HL-60/S4 treated with phorbol 12-myristate 13-acetate at 8.2 ng/mL for 4 days and 3 days (cell line): ENCODE data around the gene KLF6.

Experiments
- in situ Hi-C: fragments of 300-500 bp; cut with MboI; formaldehyde crosslinking; loops from 2 replicates; pipeline ENCODE4 v1.15.0; 2022; ENCODE audit warnings: low sequenced_read_pairs

KLF6 gene

GRCh38 chr10:3784510-3785250 is at the start of gene KLF6:
Gene KLF6, minus strand, starts transcription at chr10:3785209. Its CDS starts 195 bp downstream, at chr10:3785014.
- in situ Hi-C loops: loop anchor here (10.0 kb wide), 2 partner anchors 340 to 450 kb away; no protein-coding TSS in a partner anchor

DNA sequence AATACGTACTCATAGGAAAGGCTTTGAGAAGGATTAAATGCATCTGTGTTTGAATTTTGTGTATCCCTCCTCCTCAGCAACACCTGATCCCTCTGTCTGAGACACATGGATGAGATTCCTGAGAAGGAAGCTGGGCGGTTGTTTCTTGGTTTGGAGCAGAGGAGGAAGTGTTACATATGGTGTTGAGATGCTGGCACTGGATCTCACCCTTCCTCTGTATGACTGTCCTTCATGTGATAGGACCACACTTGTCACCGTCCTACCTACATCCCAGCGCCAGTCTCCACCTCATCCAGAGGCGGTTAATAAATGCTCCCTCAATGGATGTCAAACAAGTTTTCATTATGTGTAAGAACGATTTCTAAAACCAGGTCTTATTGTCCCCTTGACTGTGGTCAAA is 49.4 kb upstream of the KLF6 start:
- in situ Hi-C loops: no loop called here

- in situ Hi-C loops: no loop called here
These were observed 48.0 kb upstream of the KLF6 start for GRCh38 chr10:3833046-3833445.

DNA sequence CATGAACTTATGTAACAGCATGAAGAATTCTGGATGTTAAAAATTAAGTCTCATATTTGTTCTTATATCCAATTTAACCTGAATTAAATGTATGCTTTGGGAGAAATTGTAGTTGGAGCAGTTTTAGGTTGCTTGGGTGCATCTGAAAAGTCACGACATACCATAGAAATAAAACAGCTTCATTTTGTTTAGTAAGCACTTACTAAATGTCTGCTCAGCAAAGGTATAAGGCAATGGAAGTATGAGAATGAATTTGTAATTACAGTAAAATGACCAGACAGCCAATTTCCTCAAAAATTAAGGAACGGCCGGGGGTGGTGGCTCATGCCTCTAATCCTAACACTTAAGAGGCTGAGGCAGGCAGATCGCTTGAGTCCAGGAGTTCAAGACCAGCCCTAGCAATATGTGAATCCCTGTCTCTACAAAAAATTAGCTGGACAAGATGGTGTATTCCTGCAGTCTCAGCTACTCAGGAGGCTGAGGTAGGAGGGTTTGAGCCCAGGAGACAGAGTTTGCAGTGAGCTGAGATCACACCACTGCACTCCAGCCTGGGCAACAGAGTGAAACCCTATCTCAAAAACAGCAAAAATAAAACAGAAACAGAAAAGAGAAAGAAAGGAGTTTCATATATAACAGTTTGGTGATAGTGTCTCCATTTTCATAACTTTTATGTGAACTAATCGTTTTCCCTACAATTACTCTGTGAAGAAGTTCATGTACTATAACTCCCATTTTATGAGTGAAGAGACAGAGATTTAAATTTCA is 47.2 kb upstream of the KLF6 start:
- in situ Hi-C loops: no loop called here

DNA sequence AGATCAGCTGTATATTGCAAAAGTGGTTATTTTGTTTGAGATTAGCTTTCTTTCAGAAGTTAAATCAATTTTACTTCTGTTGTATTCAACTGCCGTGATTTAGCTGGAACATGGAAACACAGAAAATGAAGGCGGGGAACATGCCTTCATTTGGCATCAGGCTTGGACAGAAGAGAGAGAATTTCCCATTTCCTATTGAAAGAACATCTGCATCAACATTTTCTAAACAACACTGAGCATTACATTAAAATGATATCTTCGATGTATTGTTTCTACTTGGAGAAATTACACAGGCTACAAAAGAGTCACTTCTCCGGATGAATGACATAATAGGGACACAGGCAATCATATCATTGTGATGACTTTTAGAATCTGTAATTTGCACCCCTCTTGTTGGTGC is 46.6 kb upstream of the KLF6 start:
- in situ Hi-C loops: no loop called here

- in situ Hi-C loops: no loop called here
These were observed 45.9 kb upstream of the KLF6 start for GRCh38 chr10:3830946-3831345.

GRCh38 chr10:3829156-3830050 is 44.4 kb upstream of the KLF6 start:
- in situ Hi-C loops: no loop called here

DNA sequence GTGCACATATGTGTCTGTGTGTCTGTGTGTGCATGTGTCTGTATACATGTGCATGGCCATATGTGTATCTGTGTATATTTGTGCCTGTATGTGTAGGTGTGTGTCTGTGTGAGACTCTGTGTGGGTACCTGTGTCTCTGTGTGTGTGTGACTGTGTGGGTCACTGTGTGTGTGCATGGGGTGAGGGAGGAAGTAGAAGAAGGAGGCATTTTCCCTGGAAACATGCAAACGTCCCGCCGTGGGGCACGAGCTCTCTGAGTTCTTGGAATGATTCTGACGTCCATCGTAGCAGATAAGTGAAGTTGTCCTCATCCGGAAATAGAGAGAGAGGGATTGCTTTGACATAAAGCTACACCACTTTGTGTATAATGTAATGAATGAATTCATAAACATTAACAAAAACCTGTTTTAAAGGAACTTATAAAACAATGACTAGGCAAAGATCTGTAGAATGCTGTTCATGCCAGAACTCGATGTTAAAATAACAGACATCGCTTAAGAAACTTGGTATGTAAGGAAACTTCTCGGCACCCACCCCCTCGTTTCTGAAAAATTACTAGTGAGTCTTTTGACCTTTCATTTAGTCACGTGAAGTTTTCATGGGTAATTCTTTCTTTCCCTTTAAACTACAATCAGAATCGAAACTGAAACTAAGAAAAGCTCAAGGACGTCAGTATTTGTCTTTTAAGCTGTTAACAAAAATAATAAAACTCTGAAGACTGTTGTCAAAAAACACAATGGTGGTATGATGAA is 43.6 kb upstream of the KLF6 start:
- in situ Hi-C loops: no loop called here

DNA sequence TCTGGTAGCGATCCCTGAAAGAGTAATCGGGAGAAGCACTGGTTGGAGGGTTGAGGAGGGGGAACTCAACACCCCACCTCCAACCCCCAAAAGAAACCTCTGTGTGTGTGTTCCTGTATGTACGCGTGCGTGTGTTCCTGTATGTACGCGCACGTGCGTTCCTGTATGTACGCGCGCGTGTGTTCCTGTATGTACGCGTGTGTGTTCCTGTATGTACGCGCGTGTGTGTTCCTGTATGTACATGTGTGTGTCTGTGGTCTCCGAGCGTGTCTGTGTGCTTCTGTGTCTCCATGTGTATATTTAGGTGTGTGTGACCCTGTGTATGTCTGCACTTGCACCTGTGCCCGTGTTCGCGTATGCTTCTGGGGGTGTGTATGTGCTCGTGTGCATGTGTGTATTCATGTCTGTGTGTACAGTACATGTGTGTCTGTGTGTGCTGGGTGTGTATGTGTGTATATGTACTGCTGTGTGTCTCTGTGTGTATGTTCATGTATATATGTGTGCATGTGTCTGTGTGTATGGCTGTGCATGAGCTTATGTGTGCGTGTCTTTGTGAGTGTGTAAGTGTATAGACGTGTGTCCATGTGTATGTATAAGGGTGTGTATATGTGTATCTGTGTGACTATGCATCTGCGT is 42.9 kb upstream of the KLF6 start:
- in situ Hi-C loops: no loop called here

DNA sequence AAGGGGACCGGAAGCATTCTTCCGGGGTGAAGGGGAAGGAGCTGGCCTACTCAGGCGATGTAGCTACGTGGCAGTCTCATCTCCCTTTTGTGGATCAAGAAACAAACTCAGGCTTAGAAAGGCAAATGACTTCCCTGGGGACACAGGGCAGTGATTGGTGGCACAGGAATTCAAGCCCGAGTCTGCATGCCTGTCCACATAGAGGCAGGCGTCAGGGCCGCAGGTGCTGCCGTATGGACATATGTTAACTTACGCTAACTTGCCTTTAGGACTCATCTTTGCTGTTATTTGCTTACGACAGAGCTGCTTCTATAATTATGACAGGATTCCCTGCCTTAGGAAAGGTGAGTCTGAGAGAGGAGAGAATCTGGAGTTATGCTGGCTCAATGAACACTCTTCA is 42.3 kb upstream of the KLF6 start:
- in situ Hi-C loops: no loop called here

- in situ Hi-C loops: no loop called here
These were observed 40.9 kb upstream of the KLF6 start for GRCh38 chr10:3825862-3826351.

DNA sequence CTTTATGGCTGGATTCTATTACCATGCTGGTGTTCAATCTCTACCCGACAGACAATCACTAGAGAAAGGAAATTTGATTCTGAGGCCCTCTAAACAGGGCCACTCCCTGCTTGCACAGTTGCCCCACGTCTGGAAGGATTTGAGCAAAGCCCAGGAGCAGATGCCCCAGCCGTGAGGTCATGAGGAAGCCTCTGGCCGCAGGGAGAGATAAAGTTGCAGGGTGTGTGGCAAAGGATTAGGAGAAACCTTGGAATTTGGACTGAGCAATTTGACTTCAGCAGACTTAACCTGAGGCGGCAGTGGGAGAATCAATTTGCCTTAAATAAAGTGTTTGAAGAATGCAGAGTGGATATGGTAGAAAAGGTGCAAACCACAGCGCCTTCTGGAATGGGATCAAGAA is 40.2 kb upstream of the KLF6 start:
- in situ Hi-C loops: no loop called here

- in situ Hi-C loops: no loop called here
These were observed 37.7 kb upstream of the KLF6 start for GRCh38 chr10:3822541-3823330.

GRCh38 chr10:3820255-3820654 is 35.2 kb upstream of the KLF6 start:
- in situ Hi-C loops: no loop called here

DNA sequence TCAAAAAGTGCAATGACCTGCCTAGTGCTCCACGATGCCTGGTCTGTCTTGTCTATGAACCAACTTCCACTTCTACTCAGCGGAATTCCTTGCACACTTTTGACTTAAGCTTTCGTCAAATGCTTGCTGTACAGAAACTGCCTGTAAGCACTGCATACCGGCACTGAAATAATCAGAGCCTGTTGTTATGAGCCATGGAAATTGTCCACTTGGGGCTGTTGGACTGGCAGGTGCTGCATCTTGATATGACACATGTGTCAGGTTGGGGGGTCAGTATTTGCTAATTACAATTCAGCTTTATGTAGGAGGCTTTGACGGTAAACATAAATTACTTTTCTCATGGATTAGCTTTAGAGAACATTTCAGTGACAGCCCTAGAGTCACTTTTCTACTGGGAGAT is 32.0 kb upstream of the KLF6 start:
- in situ Hi-C loops: no loop called here

DNA sequence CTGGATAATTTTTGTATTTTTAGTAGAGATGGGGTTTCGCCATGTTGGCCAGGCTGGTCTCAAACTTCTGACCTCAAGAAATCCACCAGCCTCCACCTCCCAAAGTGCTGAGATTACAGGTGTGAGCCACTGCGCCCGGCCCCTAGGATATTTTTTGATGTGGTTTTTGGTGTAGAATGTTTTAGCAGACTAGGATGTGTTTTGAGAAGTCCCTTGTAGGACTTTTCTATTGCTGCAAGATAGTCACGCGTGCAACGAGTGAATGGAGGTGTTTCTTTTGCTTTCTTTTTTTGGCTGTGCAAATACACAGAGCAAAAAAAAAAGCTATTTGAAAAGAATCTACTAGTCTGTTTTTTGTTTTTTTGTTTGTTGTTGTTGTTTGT is 29.8 kb upstream of the KLF6 start:
- in situ Hi-C loops: no loop called here

DNA sequence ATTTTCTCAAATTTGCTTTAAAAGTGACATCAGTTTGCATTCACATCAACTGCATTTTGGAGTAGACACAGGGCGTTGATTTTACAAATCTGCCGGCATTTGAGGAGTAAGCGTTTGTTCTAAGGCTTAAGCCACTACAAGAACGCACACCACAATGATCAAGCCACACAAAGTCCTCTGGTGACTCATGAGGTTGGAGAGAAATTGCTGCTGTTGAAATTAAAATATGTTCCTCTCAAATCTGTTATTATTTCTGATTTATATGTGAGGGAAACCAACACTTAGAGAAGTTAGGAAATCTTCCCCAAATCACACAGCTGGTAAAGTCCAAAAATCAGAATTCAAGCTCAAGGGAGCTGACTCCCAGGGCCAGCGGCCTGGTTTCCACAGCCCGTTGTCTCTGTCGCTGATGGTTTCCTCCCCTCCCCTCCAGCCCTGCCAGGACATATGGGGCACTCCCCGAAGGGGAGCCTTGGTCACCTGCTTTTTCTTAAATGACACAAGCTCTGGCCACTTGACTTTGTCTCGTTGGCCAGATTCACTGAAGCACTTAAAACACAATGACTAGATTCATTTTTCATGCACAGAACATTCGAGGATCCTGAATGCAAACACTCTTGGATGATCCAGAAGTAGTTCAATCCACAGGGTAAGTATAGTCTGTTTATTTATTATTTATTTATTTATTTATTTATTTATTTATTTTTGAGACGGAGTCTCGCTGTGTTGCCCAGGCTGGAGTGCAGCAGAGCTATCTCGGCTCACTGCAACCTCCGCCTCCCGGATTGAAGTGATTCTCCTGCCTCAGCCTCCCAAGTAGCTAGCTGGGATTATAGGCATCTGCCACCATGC is 29.2 kb upstream of the KLF6 start:
- in situ Hi-C loops: no loop called here

GRCh38 chr10:3813267-3813666 is 28.3 kb upstream of the KLF6 start:
- in situ Hi-C loops: no loop called here
